Astrocyte of the spinal cord (primary cell): Measurements from ENCODE around the gene MAPK1.
A peak's percentile ranks its signal among the peaks of the same experiment; 100 is the strongest.
"Not testable (repeated sequence)": the region's sequence is repeated elsewhere in the genome, so short reads cannot be mapped to it uniquely, and the experiment has no call there.

ENCODE experiments used
- DNase-seq: peaks from one replicate; pipeline ENCODE4 v3.0.0; 2011; ENCODE audit warnings: low read depth, low spot score
- H3K4me3 ChIP-seq: 2 replicates; pipeline ENCODE4 v1.5.1; 2011; ENCODE audit warnings: low read depth, mild to moderate bottlenecking, low read length, moderate library complexity
- in situ Hi-C: cut with HindIII; loops from 2 replicates; pipeline ENCODE4 v1.10.0; 2017; ENCODE audit warnings: low sequenced_read_pairs
- TF ChIP-seq, protein P1 (sequence below): IDR thresholded peaks from 2 replicates; pipeline ENCODE4 v1.5.1; 2012; ENCODE audit warnings: low read depth, mild to moderate bottlenecking, low read length, inconsistent platforms

The MAPK1 gene

DNA sequence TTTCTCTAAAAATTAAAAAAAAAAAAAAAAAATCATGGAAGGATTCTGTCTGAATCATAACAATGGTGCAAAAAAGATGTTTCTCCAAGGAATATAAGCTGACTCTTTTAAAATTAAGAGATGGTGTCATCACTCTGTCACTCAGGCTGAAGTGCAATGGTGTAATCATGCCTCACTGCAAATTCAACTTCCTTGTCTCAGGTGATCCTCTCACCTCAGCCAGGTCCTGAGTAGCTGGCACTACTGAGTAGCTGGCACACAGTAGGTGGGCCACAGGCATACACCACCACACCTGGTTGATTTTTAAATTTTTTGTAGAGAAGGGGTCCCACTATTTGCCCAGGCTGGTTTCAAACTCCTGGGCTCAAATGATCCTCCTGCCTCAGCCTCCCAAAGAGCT lies 77.1 kb downstream of the MAPK1 start:
- TF ChIP-seq, protein P1, sequence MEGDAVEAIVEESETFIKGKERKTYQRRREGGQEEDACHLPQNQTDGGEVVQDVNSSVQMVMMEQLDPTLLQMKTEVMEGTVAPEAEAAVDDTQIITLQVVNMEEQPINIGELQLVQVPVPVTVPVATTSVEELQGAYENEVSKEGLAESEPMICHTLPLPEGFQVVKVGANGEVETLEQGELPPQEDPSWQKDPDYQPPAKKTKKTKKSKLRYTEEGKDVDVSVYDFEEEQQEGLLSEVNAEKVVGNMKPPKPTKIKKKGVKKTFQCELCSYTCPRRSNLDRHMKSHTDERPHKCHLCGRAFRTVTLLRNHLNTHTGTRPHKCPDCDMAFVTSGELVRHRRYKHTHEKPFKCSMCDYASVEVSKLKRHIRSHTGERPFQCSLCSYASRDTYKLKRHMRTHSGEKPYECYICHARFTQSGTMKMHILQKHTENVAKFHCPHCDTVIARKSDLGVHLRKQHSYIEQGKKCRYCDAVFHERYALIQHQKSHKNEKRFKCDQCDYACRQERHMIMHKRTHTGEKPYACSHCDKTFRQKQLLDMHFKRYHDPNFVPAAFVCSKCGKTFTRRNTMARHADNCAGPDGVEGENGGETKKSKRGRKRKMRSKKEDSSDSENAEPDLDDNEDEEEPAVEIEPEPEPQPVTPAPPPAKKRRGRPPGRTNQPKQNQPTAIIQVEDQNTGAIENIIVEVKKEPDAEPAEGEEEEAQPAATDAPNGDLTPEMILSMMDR = no peak
- in situ Hi-C loops = no loop called here
- no peak for DNase-seq
- no peak overlapping the region for H3K4me3 ChIP-seq

GRCh38 chr22:21787565-21787964 lies 79.9 kb downstream of the MAPK1 start:
- H3K4me3 ChIP-seq, in situ Hi-C loops, DNase-seq: not testable (repeated sequence)

GRCh38 chr22:21780259-21780658 lies 87.2 kb downstream of the MAPK1 start:
- in situ Hi-C loops = no loop called here
- DNase-seq = no peak
- TF ChIP-seq, protein P1 = no peak
- no peak overlapping the region for H3K4me3 ChIP-seq

GRCh38 chr22:21779444-21779843 lies 88.0 kb downstream of the MAPK1 start:
- TF ChIP-seq, protein P1 = no peak
- in situ Hi-C loops = no loop called here
- no peak for DNase-seq
- H3K4me3 ChIP-seq = no peak overlapping the region

GRCh38 chr22:21778705-21779363 lies 88.6 kb downstream of the MAPK1 start:
- TF ChIP-seq, protein P1 = no peak
- peak; percentile 86 for DNase-seq
- H3K4me3 ChIP-seq = no peak overlapping the region
- in situ Hi-C loops = no loop called here

GRCh38 chr22:21771631-21771976 lies 95.8 kb downstream of the MAPK1 start:
- TF ChIP-seq, protein P1 = no peak
- DNase-seq = no peak
- no peak overlapping the region for H3K4me3 ChIP-seq
- in situ Hi-C loops = no loop called here

- no peak overlapping the region for H3K4me3 ChIP-seq
- in situ Hi-C loops = no loop called here
- no peak for DNase-seq
- TF ChIP-seq, protein P1 = no peak
These were observed 99.0 kb downstream of the MAPK1 start for GRCh38 chr22:21768435-21768834.
